Mucosa of descending colon (tissue), 3 donors: ENCODE measurements around the gene C1orf232. TPM values are rescaled to one million over a fixed set of nuclear protein-coding genes. Genes with fewer than 3 reads are reported as not detected.

Experiments
- ATAC-seq: fragments of 200-7000 bp; cut with Tn5 transposase; one replicate; pipeline ENCODE4 v1.9.1; 2020; ENCODE audit warnings: mild to moderate bottlenecking, moderate library complexity
- DNase-seq, 3 donors: peaks; one replicate each; pipeline ENCODE4 v3.0.0-alpha.2; 2020
- H3K36me3 ChIP-seq: fragments of 200-600 bp; one replicate; pipeline ENCODE4 v1.8.0; 2021; ENCODE audit warnings: low read depth, mild to moderate bottlenecking
- H3K4me1 ChIP-seq: fragments of 200-600 bp; one replicate; pipeline ENCODE4 v1.8.0; 2021; ENCODE audit warnings: low read depth, mild to moderate bottlenecking
- H3K4me3 ChIP-seq: fragments of 200-600 bp; one replicate; pipeline ENCODE4 v1.8.0; 2021; ENCODE audit warnings: mild to moderate bottlenecking
- H3K9me3 ChIP-seq: fragments of 200-600 bp; one replicate; pipeline ENCODE4 v1.8.0; 2021; ENCODE audit warnings: mild to moderate bottlenecking
- intact Hi-C, 2 donors: fragments of 100-400 bp; cut with DNase I in 1 of 2; cut with micrococcal nuclease in 1 of 2; formaldehyde crosslinking; loops; one replicate each; pipeline versions ENCODE4 v1.11.0 to v1.11.1; 2022; cut with DNase I, micrococcal nuclease
- total RNA-seq, 3 donors: library from RNA; stranded (reverse); fragmentation: NEBNext Ultra II Directional in 2 of 3; extraction: Animal tissue kit (Norgen Biotek cat#: 25700) in 2 of 3; gene quantifications; one replicate each; pipeline versions ENCODE4 v1.2.1 to v1.2.4, GENCODE V29; 2021 to 2023
- TF ChIP-seq, protein P1 (sequence below): fragments of 200-600 bp; IDR thresholded peaks from one replicate; pipeline ENCODE4 v1.8.0; 2022; ENCODE audit warnings: antibody characterized with exemption, mild to moderate bottlenecking
- donor health status: DM: no; HTN: no; CAD: no; lungs with moderate emphysema.
- donor health status: DM: no; HTN: no; CAD: no.
- donor health status: DM: no; HTN: yes; CAD: no.

C1orf232 gene
- total RNA-seq, 3 donors from 2014 or later: not detected

DNA sequence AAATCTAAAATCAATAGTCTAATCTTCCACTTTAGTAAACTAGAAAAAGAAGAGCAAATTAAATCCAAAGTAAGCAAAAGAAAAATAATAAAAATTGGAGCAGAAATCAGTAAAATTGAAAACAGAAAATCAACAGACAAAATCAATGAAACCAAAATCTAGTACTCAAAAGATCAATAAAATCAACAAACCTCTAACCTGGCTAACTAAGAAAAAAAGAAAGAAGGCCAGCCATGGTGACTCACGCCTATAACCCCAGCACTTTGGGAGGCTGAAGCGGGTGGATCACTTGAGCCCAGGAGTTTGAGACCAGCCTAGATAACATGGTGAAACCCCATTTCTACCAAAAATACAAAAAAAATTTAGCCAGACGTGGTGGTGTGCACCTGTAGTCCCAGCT is 34.3 kb downstream of the C1orf232 start:
- intact Hi-C loops: no loop called here
- no peak for ATAC-seq
- no peak for DNase-seq
- Histone ChIP-seq H3K36me3 (no peaks in the 10 kb centered on the region), H3K4me3 (no peak overlapping the region), H3K9me3 (no peaks in the 10 kb centered on the region), H3K4me1 (no peaks in the 10 kb centered on the region)
- TF ChIP-seq, protein P1, sequence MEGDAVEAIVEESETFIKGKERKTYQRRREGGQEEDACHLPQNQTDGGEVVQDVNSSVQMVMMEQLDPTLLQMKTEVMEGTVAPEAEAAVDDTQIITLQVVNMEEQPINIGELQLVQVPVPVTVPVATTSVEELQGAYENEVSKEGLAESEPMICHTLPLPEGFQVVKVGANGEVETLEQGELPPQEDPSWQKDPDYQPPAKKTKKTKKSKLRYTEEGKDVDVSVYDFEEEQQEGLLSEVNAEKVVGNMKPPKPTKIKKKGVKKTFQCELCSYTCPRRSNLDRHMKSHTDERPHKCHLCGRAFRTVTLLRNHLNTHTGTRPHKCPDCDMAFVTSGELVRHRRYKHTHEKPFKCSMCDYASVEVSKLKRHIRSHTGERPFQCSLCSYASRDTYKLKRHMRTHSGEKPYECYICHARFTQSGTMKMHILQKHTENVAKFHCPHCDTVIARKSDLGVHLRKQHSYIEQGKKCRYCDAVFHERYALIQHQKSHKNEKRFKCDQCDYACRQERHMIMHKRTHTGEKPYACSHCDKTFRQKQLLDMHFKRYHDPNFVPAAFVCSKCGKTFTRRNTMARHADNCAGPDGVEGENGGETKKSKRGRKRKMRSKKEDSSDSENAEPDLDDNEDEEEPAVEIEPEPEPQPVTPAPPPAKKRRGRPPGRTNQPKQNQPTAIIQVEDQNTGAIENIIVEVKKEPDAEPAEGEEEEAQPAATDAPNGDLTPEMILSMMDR: no peak

DNA sequence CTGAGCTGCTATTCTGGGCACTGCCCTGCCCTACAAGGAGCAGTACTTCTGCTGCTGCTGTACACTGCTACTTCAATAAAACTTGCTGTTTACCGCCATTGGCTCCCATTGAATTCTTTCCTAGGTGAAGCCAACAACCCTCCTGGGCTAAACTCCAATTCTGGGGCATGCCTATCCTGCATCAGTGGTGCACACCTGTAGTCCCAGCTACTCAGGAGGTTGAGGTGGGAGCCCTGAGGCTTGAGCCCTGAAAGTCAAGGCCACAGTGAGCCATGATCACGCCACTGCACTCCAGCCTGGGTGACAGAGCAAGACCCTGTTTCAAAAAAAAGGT is 36.0 kb downstream of the C1orf232 start:
- no peaks in the 10 kb centered on the region for H3K4me1 ChIP-seq
- no peaks in the 10 kb centered on the region for H3K9me3 ChIP-seq
- no peak for DNase-seq
- ATAC-seq: no peak
- intact Hi-C loops: no loop called here
- H3K4me3 ChIP-seq: no peak overlapping the region
- H3K36me3 ChIP-seq: no peaks in the 10 kb centered on the region
- TF ChIP-seq, protein P1: no peak

DNA sequence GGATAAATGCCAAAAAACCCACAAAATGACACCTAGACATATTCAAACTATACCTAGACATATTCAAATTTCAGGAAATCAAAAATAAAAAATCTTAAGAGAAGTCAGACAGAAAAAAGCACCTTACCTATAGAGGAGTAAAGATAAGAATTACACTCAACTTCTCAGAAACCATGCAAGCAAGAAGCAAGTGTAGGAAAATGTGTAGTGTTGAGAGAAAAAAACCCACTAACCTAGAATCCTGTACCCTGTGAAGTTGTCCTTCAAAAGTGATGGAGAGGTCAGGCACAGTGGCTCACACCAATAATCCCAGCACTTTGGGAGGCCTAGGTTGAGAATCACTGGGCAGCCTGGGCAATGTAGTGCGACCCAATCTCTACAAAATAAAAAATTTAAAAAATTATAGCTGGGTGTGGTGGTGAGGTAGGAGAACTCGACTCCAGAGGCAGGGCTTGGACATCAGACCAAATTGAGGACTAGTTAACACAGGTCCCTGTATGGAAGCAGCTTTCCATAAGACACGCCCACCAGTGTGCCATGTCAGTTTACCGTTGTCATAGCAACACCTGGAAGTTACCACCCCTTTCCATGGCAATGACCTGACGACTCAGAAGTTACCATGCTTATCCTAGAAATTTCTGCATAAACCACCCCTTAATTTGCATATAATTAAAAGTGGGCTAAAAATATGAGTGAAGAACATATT is 36.5 kb downstream of the C1orf232 start:
- intact Hi-C loops: no loop called here
- H3K36me3 ChIP-seq: no peaks in the 10 kb centered on the region
- peak; percentile 57 for ATAC-seq
- DNase-seq: peak in 1 of 3 donors; percentile 48
- no peak overlapping the region for H3K4me3 ChIP-seq
- no peaks in the 10 kb centered on the region for H3K9me3 ChIP-seq
- H3K4me1 ChIP-seq: no peaks in the 10 kb centered on the region
- TF ChIP-seq, protein P1: no peak

DNA sequence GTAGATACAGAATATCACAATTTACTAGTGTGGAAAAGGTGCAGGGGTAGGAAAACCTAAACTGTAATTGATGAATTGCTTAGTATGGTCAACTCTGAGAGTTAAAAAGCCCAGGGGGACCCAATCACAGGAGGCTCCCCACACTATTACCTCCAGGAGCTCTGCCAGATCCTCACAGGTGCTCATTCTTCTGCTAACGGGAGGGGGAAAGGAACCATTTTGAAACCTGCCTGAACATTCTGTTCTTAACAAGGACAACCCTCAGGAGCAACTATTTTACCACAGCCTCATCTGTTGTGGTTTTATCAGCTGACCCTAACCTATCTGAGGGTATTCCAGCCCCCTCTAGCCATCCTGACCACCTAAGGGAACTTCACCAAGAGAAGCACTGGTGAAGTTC is 38.1 kb downstream of the C1orf232 start:
- ATAC-seq: no peak
- TF ChIP-seq, protein P1: no peak
- Histone ChIP-seq H3K4me1 (no peaks in the 10 kb centered on the region), H3K9me3 (no peaks in the 10 kb centered on the region), H3K4me3 (no peak overlapping the region), H3K36me3 (no peaks in the 10 kb centered on the region)
- intact Hi-C loops: no loop called here
- DNase-seq: no peak

DNA sequence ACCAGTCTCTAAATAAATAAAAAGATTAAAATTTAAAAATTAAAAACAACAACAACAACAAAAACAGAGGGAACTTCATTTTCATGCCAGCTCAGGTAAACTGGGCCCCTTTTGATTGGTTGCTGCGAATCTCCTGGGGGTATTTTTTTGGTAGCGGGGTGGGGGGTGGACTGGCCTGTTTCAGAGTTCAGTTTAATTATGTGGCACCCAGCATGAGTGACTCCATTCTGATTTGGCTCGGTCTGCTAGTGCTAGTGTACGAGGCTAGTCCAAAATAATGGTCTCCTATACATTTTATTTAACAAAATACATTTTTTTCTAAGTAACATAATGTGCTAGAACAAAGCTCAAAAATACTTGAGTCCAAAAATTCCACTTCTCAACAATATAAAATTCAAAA is 39.0 kb downstream of the C1orf232 start:
- no peak for ATAC-seq

More for the DNA sequence above, 39.0 kb downstream of the C1orf232 start:
- Histone ChIP-seq H3K9me3 (no peaks in the 10 kb centered on the region), H3K4me1 (peaks cover 2% of the 10 kb centered on the region), H3K4me3 (no peak overlapping the region), H3K36me3 (no peaks in the 10 kb centered on the region)
- TF ChIP-seq, protein P1: no peak
- intact Hi-C loops: no loop called here
- no peak for DNase-seq
